PC-9 (cell line): ENCODE data around the gene KRTAP5-9. TPM values are rescaled to one million over a fixed set of nuclear protein-coding genes. Genes with fewer than 3 reads are reported as not detected.

Experiments
- Bru-seq: library from RNA; stranded (reverse); fragments of 400-500 nt; gene quantifications from one replicate; lab custom pipeline; 2021; lab: Mats Ljungman, UMichigan
- BruChase-seq, 2 experiments: library from RNA; stranded (reverse); fragments of 400-500 nt; gene quantifications; one replicate each; lab custom pipeline; 2021; lab: Mats Ljungman, UMichigan
- BruUV-seq: library from RNA; stranded (reverse); fragments of 400-500 nt; replicated peaks from 2 replicates; lab custom pipeline; 2021; lab: Mats Ljungman, UMichigan
- CTCF ChIA-PET: fragments of 300-600 bp; sonication (Branson Sonifier 250); formaldehyde crosslinking; loops from one replicate; lab custom pipeline; 2022; ENCODE audit warnings: antibody characterized with exemption; lab: Charles Lee
- POLR2A ChIA-PET: fragments of 300-600 bp; sonication (Branson Sonifier 250); formaldehyde crosslinking; loops from one replicate; lab custom pipeline; 2022; ENCODE audit warnings: antibody characterized with exemption; ENCODE audit not compliant: unreplicated experiment; lab: Charles Lee
- DNase-seq, 2 experiments: peaks; one replicate each; pipeline versions ENCODE4 v3.0.0 to v3.0.0-alpha.2; 2015 to 2022; ENCODE audit warnings: mixed read lengths in 1 of 2
- H2AFZ ChIP-seq: fragments of 200-600 bp; sonication (generic); 2 replicates; pipeline ENCODE4 v1.8.1; 2017; ENCODE audit warnings: antibody characterized with exemption
- H3F3A ChIP-seq: fragments of 200-600 bp; sonication (generic); 2 replicates; pipeline ENCODE4 v1.8.1; 2017; ENCODE audit warnings: antibody characterized with exemption, mild to moderate bottlenecking, low read depth; ENCODE audit not compliant: insufficient read depth
- H3K27ac ChIP-seq: fragments of 200-600 bp; sonication (generic); 2 replicates; pipeline ENCODE4 v1.6.1; 2016; ENCODE audit warnings: mixed run types
- H3K27me3 ChIP-seq: fragments of 200-600 bp; sonication (generic); 2 replicates; pipeline ENCODE4 v1.6.1; 2016; ENCODE audit warnings: low read depth, mixed run types; ENCODE audit not compliant: insufficient read depth
- H3K36me3 ChIP-seq: fragments of 200-600 bp; sonication (generic); 2 replicates; pipeline ENCODE4 v1.6.1; 2016; ENCODE audit warnings: low read depth, mixed run types
- H3K4me1 ChIP-seq: fragments of 200-600 bp; sonication (generic); replicated peaks from 2 replicates; pipeline ENCODE4 v1.6.1; 2016; ENCODE audit warnings: mixed run types; ENCODE audit not compliant: insufficient read depth
- H3K4me2 ChIP-seq: fragments of 200-600 bp; sonication (generic); 2 replicates; pipeline ENCODE4 v1.6.1; 2017; ENCODE audit warnings: mixed run types
- H3K4me3 ChIP-seq: fragments of 200-600 bp; sonication (generic); 2 replicates; pipeline ENCODE4 v1.6.1; 2016; ENCODE audit warnings: mixed run types
- H3K79me2 ChIP-seq: fragments of 200-600 bp; sonication (generic); 2 replicates; pipeline ENCODE4 v1.6.1; 2017; ENCODE audit warnings: low read depth, mixed run types
- H3K9me2 ChIP-seq: fragments of 200-600 bp; sonication (generic); 2 replicates; pipeline ENCODE4 v1.8.1; 2017; ENCODE audit warnings: mild to moderate bottlenecking; ENCODE audit not compliant: insufficient read depth
- H3K9me3 ChIP-seq: fragments of 200-600 bp; sonication (generic); 2 replicates; pipeline ENCODE4 v1.8.1; 2016; ENCODE audit warnings: low read depth; ENCODE audit not compliant: insufficient read depth
- H4K20me1 ChIP-seq: fragments of 200-600 bp; sonication (generic); 2 replicates; pipeline ENCODE4 v1.8.1; 2017; ENCODE audit not compliant: insufficient read depth
- EZH2 ChIP-seq: fragments of 200-600 bp; sonication (generic); IDR thresholded peaks from 2 replicates; pipeline ENCODE4 v1.8.0; 2017; ENCODE audit warnings: antibody characterized with exemption, low read depth
- intact Hi-C: fragments of 100-400 bp; cut with micrococcal nuclease; formaldehyde crosslinking; loops from one replicate; pipeline ENCODE4 v1.10.0; 2022; ENCODE audit not compliant: unreplicated experiment
- long read RNA-seq: library from polyadenylated mRNA; stranded (forward); transcript quantifications from one replicate; pipeline ENCODE4 v2.0.0, GENCODE V29; 2022
- total RNA-seq: library from RNA; stranded (reverse); gene quantifications from 2 replicates; pipeline ENCODE4 v1.2.3, GENCODE V29; 2021
- TF ChIP-seq, protein P1 (sequence below): fragments of 200-600 bp; sonication (generic); conservative IDR thresholded peaks from 2 replicates; pipeline ENCODE4 v1.6.1; 2017; ENCODE audit warnings: mixed run types, antibody characterized with exemption, mild to moderate bottlenecking, moderate library complexity

KRTAP5-9 gene
- total RNA-seq = not detected in 2 replicates
- not detected for Bru-seq, nascent RNA
- not detected for BruChase-seq, experiment 1, labeled RNA remaining after a 2-hour chase
- BruChase-seq, experiment 2, labeled RNA remaining after a 6-hour chase = not detected
- long read RNA-seq = 0 reads

DNA sequence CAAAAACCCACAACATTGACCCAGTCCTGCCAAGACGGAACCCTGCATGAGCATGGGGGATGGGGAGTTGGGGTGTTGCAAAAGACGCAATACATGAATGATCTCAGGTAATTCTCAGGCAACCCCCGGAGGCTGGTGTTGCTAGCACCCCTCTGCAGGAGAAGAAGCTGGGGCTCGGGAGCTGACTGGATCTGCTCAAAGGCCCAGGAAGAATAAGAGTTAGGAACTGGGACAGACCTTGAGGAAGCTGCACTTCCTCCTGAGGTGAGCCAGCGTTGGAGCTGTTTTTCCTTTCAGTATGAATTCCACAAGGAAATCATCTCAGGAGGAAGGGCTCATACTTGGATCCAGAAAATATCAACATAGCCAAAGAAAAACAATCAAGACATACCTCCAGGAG lies at the start of gene KRTAP5-9:
Gene KRTAP5-9, plus strand, starts transcription at position 301 of the 400 bp plus-strand sequence. CDS start 238 bp downstream, outside the sequence.
- intact Hi-C loops = no loop called here
- no peak within 1 kb of the TSS for H3K4me3 ChIP-seq

GRCh38 chr11:71499125-71499524 lies 49.1 kb upstream of the KRTAP5-9 start:
- Histone ChIP-seq H3K9me3 (no peaks in the 10 kb centered on the region), H3K4me1 (peaks cover 29% of the 10 kb centered on the region), H3K27ac (no peak overlapping the region), H3K9me2 (no peaks in the 10 kb centered on the region), H3K4me2 (no peak overlapping the region), H3K27me3 (no peaks in the 10 kb centered on the region), H3F3A (peaks cover 6% of the 10 kb centered on the region; the same call in 1 of the 2 replicates), H4K20me1 (no peaks in the 10 kb centered on the region), H2AFZ (no peak overlapping the region), H3K79me2 (no peaks in the 10 kb centered on the region), H3K36me3 (peaks cover 53% of the 10 kb centered on the region), H3K4me3 (no peak overlapping the region)
- peak in 1 of 2 experiments; percentile 12 for DNase-seq
- intact Hi-C loops = no loop called here
- POLR2A ChIA-PET = no interaction called here
- BruUV-seq = no TSS peak
- CTCF ChIA-PET = no interaction called here
- TF ChIP-seq, protein P1, sequence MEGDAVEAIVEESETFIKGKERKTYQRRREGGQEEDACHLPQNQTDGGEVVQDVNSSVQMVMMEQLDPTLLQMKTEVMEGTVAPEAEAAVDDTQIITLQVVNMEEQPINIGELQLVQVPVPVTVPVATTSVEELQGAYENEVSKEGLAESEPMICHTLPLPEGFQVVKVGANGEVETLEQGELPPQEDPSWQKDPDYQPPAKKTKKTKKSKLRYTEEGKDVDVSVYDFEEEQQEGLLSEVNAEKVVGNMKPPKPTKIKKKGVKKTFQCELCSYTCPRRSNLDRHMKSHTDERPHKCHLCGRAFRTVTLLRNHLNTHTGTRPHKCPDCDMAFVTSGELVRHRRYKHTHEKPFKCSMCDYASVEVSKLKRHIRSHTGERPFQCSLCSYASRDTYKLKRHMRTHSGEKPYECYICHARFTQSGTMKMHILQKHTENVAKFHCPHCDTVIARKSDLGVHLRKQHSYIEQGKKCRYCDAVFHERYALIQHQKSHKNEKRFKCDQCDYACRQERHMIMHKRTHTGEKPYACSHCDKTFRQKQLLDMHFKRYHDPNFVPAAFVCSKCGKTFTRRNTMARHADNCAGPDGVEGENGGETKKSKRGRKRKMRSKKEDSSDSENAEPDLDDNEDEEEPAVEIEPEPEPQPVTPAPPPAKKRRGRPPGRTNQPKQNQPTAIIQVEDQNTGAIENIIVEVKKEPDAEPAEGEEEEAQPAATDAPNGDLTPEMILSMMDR = no peak
- no peak for TF ChIP-seq EZH2

More for the DNA sequence above, at the start of gene KRTAP5-9:
- Histone ChIP-seq H3K4me1 (0 out of 2 replicates have a peak, but pooled peaks cover 5% of the 10 kb centered on the region), H2AFZ (no peak within 1 kb of the TSS), H3K27ac (no peak within 1 kb of the TSS), H4K20me1 (no peaks in the 10 kb centered on the region), H3K36me3 (no peaks in the 10 kb centered on the region), H3K9me3 (no peaks in the 10 kb centered on the region), H3K79me2 (no peaks in the 10 kb centered on the region), H3K4me2 (no peak within 1 kb of the TSS), H3K27me3 (peaks cover 45% of the 10 kb centered on the region), H3F3A (no peaks in the 10 kb centered on the region), H3K9me2 (no peaks in the 10 kb centered on the region)
- POLR2A ChIA-PET = no interaction called here
- BruUV-seq = no TSS peak
- CTCF ChIA-PET = no interaction called here
- TF ChIP-seq, protein P1 = no peak
- no peak for TF ChIP-seq EZH2
- DNase-seq = no peak

DNA sequence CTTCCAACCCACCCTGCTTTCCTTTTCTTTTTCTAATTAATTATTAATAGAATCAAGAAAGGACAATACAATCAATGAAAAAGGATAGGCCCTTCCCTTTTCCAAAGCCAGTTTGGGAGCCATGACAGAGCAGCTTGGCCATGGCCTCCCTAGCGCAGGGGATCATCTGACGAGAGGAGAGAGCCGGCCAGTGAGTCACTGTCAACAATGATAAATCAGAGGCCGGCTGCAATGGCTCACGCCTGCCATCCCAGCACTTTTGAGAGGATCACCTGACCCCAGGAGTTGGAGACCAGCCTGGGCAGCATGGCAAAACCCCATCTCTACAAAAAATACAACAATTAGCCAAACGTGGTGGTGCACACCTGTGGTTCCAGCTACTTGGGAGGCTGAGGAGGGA lies 48.7 kb upstream of the KRTAP5-9 start:
- Histone ChIP-seq H3F3A (peaks cover 6% of the 10 kb centered on the region; the same call in 1 of the 2 replicates), H3K9me3 (no peaks in the 10 kb centered on the region), H3K27ac (no peak overlapping the region), H3K27me3 (no peaks in the 10 kb centered on the region), H4K20me1 (no peaks in the 10 kb centered on the region), H2AFZ (no peak overlapping the region), H3K9me2 (no peaks in the 10 kb centered on the region), H3K36me3 (peaks cover 53% of the 10 kb centered on the region), H3K4me2 (no peak overlapping the region), H3K79me2 (no peaks in the 10 kb centered on the region), H3K4me1 (peaks cover 33% of the 10 kb centered on the region), H3K4me3 (no peak overlapping the region)
- DNase-seq = peak in 1 of 2 experiments; percentile 25
- CTCF ChIA-PET = no interaction called here
- no TSS peak for BruUV-seq
- TF ChIP-seq EZH2 = no peak
- TF ChIP-seq, protein P1 = no peak
- POLR2A ChIA-PET = no interaction called here
- intact Hi-C loops = no loop called here
